NCI-H1436 (cell line): Measurements from ENCODE around the gene JPH2.
A peak's percentile ranks its signal among the peaks of the same experiment; 100 is the strongest.
"Not testable (repeated sequence)": the region's sequence is repeated elsewhere in the genome, so short reads cannot be mapped to it uniquely, and the experiment has no call there.

Experiments
- DNase-seq: peaks from one replicate; lab custom pipeline; 2025; lab: John Stamatoyannopoulos, UW

Gene JPH2

DNA sequence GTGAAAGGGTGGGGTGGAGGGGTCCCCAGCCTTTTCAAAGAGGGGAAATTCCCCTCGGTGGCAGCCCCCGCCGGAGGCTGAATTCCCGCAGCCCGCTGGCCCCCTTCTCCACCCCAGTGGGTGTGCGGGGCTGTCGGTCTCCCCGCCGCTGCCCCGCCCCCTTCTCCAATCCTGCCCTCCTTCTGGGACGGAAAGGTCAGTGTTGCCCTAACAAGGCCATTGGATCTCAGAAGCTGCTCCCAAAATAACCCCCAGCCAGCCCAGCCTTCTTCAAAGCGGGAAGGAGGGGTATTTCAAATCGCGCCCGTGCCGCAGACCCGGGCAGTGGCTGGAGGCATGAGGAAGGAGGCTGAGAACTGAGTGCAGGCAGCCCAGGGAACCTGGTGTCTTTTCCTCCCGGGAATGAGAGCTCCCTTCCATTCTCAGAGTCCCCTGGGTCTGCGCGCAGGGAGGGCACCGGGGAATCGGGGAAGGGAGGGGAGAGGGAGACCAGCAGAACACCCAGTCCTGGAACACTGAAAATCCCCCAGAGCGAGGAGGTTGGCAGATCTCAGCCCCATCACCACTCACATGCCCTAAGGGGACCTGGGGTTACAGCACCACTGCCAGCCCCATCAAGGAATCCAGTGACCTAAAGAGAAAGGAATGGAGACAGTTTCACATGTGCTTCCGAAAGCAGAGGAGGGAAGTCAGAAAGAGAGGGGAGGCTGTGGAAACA lies at the start of gene JPH2:
JPH2 (minus strand) TSS at position 135 of the 718 bp plus-strand sequence. CDS start 483 bp downstream, outside the sequence.
- DNase-seq: no peak

DNA sequence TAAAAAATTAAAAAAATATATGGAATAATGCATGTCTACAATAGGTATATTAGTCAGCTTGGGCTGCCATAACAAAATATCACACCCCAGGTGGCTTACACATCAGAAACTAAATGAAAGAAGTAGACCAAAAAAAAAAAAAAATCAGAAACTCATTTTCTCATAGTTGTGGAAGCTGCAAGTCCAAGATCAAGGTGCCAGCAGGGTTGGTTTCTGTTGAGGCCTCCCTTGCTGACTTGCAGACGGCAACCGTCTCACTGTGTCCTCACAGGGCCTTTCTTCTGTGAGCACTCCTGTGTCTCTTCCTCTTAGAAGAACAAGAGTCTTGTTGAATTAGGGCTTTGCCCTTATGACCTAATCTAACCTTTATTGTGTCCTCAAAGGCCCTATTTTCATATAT lies 48.7 kb upstream of the JPH2 start:
- DNase-seq: no peak

DNA sequence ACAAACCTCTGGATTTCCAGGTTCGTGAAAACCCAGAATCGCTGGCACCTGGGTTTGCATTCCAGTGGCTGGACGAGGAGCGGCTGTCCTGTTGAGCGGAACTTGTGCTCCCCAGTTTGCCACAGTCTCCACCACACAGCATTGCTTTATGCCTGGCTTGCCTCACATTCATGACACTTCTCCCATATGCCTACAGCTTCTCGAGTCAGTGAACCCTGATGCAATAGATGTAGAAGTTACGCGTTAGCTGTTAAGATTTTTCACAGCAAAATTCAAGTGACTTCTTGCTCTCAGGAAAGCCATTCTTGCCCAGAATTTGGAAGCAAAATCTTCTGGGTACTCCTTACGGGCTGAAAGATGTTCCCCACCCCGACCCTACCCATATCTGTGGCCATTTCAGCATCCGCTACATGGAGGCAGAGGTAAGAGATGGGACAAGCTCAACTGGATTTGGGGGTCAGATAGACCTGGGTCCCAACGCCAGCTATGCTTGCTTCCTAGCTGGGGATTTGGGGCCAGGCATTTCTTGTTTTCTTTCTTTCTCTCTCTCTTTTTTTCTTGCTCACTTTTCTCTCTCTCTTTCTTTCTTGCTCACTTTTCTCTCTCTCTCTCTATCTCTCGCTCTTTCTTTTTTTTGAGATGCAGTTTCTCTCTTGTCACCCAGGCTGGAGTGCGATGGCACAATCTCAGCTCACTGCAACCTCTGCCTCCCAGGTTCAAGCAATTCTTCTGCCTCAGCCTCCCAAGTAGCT lies 47.8 kb upstream of the JPH2 start:
- DNase-seq: no peak

DNA sequence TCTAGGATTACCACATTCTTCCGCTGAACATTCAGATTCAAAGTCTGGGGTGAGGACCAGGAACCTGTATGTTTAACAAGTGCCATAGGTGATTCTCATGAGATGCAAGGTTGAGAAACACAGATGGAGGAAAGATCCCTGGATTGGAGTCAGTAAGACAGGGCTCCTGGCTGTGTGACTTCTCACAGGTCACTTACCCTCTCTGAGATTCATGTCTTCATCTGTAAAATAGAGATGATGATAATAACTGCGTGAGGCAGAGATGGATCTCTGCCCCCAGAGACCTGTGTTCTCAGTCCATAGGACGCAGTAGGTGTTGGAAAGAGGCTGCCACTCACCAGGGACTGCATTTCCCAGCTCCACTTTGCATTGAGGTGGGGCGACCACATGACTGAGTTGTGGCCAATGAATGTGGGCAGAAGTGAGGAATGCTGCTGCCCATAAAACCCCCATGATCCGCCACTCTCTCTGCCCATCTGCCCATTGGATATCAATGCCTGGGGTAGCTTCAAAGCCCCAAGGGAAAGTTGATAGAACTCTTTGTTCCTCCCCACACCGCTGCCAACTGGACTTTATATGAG lies 46.5 kb upstream of the JPH2 start:
- no peak for DNase-seq

DNA sequence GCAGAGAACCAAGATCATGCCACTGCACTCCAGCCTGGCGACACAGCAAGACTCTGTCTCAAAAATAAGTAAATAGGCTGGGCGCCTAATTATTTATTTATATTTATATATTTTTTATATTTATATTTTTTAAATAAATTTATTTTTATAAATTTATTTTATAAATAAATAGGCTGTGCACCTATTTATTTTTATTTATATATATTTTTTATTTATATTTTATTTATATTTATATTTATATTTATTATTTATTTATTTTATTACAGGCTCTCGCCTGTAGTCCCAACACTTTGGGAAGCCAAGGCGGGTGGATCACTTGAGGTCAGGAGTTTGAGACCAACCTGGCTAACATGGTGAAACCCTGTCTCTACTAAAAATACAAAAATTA lies 45.5 kb upstream of the JPH2 start:
- not testable (repeated sequence) for DNase-seq

DNA sequence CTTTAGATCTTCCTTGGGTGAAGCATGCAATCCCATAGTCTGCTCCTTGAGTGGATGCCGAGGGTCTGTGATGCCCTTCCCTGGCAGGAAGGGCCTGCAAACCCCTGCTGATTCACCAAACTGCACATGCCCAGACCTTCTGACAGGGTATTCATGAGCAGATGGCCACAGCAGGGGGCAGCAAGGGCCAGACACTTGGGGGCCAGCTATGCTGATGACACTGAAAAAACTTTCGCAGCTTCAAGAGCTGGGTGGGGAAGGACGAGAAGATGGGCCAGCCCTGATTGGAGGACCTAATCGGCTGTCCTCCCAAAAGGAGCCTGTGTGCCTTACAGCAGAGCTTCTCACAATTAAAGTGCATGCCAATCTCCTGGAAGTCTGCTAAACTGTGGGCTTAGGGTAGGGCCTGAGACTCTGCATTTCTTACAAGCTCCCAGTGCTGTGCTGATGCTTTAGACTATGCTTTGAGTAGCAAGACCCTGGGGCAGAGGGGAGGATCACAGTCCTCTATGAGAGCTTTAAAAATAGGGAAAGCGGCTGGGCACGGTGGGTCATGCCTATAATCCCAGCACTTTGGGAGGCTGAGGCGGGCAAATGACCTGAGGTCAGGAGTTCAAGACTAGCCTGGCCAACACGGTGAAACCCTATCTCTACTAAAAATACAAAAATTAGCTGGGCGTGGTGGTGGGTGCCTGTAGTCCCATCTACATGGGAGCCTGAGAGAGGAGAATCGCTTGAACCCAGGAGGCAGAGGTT lies 44.9 kb upstream of the JPH2 start:
- DNase-seq: no peak

DNA sequence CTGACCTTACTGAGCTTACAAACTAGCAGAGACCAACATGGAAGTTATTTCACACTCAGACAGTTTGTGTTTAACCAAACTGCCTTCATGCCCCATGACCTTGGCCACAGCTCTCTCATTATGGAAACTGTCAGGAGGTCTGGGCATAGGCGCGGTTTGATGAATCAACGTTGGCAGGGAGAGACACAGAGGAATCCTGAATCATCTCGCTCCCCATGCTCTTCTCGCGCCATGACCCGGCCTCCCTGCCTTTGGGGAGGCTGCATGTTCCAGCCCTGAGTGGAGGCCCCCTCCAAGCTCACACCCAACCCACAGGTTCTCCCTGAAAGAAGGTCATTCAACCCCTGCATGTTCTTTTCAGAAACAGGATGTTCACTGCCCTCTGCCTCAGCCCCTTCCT lies 44.2 kb upstream of the JPH2 start:
- DNase-seq: no peak

DNA sequence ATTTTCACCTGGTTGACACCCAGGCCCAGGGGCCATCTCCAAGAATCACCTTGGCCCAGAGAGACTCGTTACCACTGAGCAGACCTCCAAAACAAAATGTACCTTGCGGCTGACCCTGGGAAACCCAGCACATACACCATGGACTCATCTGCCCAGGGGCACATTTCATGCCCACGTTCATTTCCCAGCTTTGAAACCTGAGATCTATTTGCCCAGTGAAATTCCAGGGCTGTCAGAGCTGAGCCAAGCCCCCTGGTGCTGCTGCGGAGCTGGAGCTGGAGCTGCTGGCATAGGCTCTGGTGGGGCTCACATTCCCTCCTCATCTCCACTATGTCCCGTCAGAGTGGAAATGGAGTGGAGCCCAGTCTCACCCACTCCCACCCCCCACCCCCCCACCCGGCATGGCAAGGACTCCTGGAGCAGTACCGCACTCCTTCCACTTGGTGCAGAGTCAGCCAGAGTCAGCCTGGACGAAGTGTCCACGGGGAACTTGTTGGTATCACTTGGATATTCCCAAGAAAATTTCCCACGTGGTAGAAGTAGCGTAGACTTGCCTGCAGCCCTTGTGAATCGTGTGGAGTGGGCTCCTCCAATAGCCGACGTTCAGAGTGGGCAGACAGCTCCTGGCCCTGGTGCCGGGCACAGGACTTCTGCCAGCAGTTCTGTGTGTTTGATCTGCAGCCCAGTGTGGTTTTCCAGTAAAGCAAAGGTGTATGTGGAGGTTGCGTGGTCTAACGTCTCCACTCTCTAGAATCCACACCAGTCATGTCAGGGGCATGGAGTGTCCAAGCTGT lies 41.7 kb upstream of the JPH2 start:
- no peak for DNase-seq

DNA sequence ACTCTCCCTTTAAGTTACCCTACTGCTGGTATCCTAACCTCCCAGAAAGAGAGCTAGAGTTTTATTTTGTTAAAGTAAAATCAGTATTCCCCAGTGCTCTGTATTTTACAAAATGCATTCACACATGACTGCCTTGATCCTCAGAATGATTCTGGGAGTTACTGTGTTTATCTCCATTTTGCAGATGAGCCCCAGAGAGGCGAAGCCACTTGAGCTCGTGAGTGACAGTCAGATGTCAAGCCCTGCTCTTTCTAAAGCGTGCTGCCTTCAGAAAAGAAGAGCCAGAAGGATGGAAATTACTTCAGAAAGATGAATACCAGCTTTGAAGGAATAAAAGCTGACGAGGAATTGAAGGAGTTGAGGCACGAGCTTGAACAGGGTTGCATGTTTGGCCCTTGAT lies 37.6 kb upstream of the JPH2 start:
- no peak for DNase-seq

DNA sequence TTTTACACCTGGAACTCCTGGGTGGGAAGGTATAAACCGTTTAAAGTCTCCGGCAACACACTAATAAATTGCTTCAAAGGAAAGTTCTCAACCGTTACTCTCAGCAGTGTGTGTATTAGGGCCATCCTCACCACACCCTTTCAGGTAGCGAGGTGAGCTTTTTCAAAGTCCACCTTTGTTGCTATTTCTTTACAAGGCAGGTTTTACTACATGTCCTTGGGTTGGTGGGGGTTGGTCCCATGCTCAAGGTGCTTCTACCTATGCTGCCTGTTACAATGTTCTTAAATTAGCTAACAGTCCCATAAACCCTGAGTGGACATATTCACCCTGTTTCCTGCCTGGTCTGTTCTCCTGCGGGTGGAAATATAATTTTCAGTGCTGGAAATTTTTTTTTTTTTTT lies 36.7 kb upstream of the JPH2 start:
- DNase-seq: no peak

DNA sequence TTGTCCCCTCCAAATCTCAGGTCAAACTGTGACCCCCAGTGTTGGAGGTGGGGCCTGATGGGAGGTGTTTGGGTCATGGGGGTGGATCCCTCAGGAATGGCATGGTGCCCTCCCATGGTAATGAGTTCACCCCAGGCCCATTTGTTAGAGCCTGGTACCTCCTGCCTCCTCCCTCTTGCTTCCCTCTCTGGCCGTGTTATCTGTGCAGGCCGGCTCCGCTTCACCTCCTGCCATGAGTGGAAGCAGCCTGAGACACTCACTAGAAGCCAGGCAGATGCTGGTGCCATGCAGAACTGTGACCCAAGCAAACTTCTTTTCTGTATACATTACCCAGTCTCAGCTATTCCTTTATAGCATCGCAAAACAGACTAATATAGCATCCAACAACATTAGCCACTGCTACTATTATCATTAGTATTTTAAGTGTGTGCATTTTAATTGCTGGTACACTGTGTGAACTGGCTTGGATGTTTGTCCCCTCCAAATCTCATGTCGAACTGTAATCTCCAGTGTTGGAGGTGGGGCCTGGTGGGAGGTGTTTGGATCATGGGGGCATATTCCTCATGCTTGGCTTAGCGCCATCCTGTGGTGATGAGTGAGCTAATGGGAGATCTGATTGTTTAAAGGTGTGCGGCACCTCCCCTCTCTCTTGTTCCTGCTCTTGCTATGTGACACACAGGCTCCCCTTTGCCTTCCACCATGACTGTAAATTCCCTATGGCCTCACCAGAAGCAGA lies 35.8 kb upstream of the JPH2 start:
- DNase-seq: no peak

DNA sequence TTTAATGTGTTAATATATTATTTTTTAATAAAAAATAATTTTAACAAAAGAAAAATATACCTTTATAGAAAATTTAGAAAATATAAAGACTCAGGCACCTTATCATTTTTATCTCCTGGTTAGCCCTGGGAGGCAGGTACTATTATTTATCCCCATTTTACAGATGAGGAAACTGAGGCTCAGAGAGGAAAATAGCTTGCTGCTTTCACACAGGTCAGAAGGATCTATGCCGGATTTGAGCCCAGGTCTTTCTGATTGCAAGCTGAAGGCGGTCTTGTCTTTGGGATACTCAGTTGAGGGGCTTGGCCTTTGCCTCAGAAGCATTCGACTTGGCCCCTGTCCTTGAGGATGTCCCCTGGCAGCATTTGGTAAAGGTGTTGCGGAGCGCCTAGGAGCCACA lies 35.0 kb upstream of the JPH2 start:
- DNase-seq: no peak

DNA sequence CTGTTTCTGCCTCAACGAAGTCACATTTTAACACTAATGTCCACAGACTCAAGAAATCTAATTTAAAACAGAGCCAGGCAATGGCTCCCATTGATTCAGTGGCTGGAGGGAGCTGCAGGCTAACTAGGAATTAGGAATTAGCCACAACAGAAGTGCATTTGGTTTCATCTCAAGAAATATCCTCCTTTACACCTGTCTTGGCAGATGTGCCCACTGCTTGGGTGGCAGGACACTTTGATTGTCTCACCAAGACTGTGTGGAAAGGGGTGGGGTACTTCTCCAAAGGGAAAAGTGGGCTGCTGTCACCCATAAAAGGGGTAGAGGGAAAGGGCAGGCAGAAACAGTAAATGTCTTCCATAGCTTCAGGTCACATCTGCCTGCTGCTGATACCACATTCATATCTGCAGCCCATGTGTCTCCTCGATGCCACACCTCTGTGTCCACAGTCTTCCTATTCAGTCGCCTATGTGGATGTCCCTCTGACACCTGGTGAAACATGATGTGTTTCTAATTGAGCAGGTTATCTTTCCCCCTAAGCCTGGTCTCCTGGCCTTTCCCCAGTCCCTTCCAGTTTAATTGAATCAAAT lies 34.5 kb upstream of the JPH2 start:
- no peak for DNase-seq

DNA sequence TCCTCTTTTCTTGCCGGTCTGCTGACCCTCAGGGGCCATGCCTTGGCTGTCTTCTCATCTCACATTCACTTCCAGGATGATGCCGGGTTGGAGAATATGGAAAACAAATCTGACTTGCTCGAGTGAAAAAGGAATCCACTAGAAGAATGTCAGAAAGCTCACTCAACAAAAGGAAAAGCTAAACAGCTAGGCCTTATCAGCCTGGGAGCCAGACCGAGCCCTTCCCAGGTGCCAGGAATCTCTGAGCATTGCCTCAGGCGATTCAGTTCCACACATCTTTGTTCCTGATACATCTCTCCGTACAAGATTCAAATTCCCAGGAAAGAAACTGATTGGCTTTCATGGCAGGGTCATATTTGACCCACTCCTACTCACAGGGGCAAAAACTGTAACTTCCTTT lies 32.8 kb upstream of the JPH2 start:
- DNase-seq: no peak

DNA sequence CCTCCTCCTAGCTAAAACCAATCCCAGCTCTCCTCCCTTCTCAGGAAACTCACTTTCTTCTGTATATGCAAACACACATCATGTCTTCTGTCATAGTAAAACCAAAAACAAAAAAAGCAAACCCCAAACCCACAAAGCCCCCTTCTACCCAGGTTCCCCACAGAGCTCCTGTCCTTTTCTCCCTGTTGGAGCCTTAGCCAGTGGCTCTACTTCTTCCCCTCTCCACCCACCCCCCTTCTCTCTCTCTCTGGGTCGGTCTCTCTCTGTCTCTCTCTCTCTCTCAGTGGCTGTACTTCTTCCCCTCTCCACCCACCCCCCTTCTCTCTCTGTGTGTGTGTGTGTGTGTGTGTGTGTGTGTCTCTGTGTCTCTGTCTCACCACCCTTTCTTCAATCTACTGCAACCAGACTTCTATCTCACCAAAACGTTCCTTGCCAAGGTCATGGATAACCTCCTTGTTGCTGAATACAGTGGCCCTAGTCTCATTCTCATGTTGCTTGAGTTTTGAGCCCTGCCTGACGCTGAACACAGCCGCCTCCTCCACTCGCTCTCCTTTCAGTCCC lies 32.3 kb upstream of the JPH2 start:
- no peak for DNase-seq

DNA sequence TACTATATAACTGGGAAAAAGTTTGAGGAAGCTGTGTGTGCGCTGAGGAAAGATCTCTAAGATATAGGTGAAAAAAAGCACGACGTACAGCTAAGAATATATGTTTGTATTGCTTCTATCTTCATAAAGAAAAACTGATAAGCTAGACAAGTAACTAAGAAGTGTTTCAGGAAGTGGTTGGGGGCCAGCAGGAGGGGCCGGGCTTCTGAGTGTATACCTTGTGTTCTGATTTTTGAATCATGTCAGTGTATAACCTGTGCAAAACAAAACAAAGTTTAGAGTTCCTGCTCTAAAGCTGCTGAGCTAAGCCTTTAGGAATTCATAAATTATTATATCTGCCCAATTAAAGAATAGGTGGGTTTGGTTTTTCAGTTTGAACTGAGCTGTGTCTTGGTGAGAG lies 31.5 kb upstream of the JPH2 start:
- no peak for DNase-seq

DNA sequence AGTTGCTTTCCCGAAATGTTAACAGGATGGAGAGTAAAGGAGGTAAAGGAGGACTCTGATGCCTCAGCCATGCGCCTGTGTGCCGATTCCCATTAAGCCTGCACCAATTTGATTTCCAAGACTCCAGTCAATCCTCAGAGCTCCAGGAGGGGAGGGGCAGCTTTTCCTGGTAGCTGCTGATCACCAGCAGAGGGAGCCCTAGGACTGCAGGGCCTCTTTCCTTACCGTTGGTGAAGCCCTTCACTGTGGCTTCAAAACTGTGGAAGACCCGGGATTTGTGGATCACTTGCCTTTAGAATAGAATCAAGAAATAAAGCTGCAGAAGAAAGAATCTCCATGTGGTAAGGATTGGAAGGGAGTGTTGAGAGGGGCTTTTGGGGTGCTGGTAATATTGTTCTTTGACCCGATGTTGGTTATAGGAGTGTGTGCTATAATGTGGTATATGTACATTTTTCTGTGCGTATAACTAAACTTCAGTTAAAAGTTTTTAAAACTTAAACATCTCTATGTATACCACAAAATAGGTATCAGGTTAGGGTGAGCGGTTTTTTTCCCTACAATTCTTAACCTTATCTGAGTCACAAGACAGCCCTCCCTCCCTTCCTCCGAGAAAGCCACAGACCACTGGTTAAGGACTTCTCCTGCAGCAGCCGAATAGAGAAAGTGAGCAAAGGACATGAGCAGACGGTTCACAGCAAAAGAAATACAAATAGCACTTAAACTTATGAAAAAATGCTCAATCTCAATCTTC lies 30.5 kb upstream of the JPH2 start:
- DNase-seq: peak; percentile 54

DNA sequence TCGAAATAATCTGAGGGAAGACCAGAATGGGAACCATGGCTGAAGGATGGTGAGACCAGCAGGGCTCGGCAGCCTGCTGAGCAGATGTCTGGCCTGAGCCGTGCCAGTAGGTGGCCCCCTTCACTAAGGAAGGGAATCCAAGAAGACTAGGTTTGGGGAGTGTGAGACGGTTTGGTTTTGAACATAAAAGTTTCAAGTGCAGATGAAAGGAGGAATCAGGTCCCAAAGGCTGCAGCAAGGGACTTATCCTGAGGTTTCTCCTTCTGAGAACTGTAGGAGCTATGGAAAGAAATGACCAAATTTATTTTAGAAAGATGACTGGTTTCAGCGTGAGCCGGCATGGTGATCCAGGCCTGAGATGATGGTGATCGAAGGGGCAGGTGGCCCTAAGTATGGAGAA lies 28.1 kb upstream of the JPH2 start:
- DNase-seq: peak; percentile 34

DNA sequence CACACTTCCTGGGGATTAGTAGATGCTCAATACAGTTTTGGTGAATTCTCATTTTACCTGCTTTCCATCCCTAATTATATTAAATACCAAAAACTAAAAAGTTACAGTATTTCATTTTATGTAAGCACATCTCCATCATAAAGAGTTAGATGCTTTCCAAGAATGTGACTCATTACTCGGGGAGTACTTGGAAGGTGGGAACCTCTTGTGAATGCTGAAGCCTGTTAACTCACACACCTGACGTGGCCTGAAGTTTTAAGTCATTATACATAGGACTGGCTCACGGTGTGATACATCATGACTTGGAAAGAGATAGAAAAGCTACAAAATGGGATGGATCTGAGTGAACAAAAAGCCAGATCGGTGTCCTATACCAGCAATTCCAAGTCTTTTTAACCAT lies 25.8 kb upstream of the JPH2 start:
- no peak for DNase-seq
